SK-N-SH treated with all-trans-retinoic acid at 6 μM for 48 hours (cell line): ENCODE results near the gene FAM234A.

Experiments
- PPARA ChIP-seq: fragments of 250-450 bp; sonication (Bioruptor Pico); IDR thresholded peaks from 2 replicates; pipeline ENCODE4 v1.5.0; 2020; ENCODE audit warnings: mild to moderate bottlenecking, borderline replicate concordance
- TCF4 ChIP-seq: fragments of 250-450 bp; sonication (Bioruptor Pico); IDR thresholded peaks from 2 replicates; pipeline ENCODE4 v1.8.0; 2021; ENCODE audit warnings: mild to moderate bottlenecking, moderate library complexity, borderline replicate concordance

GRCh38 chr16:275041-275641, 40.5 kb downstream of the FAM234A start:
- TF ChIP-seq PPARA (CRISPR knock-in tag) (no peak), TCF4 (CRISPR knock-in tag) (no peak)
